HG02763 (cell line): ENCODE data around the gene CELA3A.
"Not testable (repeated sequence)": the region's sequence is repeated elsewhere in the genome, so short reads cannot be mapped to it uniquely, and the experiment has no call there.

Experiments
- ATAC-seq: cut with Tn5 transposase; IDR thresholded peaks from one replicate; pipeline ENCODE4 v1.9.1; 2021; ENCODE audit warnings: mild to moderate bottlenecking, moderate library complexity; ENCODE audit not compliant: unreplicated experiment

The CELA3A gene, protein sequence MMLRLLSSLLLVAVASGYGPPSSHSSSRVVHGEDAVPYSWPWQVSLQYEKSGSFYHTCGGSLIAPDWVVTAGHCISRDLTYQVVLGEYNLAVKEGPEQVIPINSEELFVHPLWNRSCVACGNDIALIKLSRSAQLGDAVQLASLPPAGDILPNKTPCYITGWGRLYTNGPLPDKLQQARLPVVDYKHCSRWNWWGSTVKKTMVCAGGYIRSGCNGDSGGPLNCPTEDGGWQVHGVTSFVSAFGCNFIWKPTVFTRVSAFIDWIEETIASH

GRCh38 chr1:22001409-22001808 lies at the start of gene CELA3A:
CELA3A (plus strand) TSS chr1:22001657; CDS start chr1:22001675, 18 bp downstream.
- no peak for ATAC-seq

- no peak for ATAC-seq
Observed at GRCh38 chr1:21952786-21953520, 48.5 kb upstream of the CELA3A start.

GRCh38 chr1:21955058-21955457 lies 46.4 kb upstream of the CELA3A start:
- ATAC-seq: no peak

DNA sequence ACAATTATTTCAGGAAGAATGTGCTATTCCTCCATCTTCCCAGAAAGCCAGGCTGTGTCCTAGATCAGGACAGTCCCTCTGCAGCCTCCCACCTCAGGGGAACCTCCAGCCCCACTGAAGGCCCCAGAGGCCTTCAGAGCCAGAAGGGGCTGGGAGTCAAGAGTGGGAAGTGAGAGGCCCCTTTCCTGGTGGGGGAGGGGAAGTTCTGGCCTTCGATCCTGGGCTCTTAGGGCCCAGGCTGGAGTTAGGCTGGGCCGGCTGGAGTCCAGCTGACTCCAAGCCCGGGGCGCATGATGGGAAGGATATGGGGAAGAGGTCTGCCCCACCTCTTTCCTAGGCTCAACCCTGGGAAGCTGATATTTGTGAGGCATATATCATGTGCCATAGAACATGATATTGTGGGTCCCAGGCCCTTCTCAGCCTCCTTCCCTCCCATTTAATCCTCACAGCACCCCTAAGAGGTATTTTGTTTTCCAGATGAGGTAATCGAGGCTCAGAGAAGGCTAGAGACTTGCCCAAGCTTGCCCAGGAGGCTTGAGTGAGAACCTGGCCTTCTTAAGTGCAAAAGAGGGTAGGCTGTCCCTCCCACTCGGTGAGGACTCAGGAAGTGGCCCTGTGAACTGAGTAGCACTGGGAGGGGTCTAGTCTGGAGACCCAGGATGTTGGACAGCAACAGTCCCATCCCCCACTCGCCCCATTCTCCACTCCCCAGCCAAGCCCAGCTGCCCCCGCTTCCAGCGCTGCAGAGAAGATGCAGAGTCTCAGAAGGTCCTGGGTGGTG lies 45.8 kb upstream of the CELA3A start:
- ATAC-seq: no peak

DNA sequence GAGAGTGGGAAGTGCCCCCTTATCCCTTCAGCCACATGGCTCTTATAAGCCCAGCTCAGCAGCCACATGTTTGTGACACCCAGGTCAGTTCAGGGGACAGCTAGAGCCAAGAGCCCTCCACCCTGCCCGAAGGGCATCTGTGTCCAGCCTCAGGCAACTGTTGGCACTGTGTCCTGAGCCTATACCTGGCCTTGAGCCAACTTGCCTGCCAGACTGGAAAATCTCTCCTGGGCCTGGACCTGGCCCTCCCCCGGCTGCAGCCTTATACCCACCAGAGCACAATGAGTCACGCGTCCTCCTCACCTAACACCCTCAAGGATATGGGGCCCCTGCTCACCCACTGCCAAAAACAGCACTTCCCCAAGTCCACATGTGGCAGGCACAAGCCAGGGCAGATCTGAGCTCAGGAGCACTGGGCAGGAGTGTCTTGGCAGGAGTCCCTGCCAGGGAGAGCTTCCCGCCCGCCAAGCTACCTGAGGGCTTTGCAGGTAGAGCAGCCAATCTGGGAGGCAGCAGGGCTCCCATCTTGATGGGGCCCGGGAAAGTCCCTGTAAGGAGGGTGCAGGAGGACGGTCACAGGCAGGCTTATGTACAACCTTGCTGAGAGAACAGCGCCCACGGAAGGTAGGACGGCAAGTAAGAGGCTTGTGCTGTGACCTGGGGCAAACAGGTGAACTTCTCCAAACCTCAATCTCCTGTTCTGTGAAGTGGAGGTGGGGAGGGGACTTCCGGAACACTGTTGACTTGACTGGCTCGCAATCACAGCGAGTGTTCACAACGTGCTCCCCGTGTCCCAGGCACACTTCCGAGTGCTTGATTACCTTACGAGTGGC lies 44.5 kb upstream of the CELA3A start:
- no peak for ATAC-seq

DNA sequence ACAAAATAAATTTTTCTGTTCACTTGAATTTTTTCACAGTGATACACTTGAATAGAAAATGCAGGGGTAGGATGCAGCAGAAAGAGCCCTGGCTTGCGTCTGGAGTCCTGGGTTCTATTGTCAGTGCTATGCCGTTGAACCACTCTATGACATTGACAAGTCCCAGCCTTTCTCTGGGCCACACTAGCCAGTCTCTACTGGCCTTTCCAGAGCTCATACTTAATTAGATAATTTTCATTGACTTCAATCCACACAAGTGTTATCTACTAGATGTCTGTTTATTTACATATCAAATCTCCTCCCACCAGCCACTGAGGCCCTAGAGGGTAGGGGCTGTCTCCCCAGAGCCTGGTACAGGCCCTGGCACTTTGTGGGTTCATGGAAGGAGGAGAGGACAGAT lies 40.1 kb upstream of the CELA3A start:
- ATAC-seq: no peak

GRCh38 chr1:21961799-21962198 lies 39.7 kb upstream of the CELA3A start:
- no peak for ATAC-seq

DNA sequence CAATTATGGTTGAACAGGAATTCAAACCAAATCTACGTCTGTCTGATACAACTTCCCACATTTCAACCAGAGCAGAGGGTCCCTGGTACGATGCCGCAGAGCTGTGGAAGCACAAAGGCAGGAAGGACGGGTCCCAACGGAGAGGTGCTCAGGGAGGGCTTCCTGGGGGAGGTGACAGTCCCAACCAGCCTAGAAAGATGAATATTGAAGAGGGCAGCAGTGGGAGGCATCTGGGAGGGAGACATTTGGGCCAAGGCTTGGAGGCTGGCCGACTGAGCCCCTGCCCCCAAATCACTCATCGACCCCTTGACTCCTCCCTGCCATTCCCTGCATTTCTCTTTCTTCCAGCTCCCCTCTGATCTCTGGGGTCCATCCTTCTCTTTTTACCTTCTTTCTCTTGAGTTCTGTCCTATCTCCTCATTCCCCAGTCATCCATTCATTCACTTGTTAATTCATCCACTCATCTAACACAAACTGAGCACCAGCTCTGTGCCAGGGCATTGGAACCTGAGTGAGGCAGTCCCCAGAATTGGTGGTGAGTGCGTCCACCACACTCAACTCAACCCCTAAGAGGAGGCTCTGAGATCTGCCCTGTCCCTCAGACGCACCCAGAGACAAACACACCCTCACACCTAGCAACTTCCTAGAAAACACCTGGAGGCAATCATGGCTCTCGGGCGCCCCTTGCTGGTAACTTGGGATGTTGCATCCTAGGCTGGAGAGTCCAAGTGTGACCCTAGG lies 37.8 kb upstream of the CELA3A start:
- ATAC-seq: no peak

- no peak for ATAC-seq
Observed at GRCh38 chr1:21966247-21967000, 35.0 kb upstream of the CELA3A start.

DNA sequence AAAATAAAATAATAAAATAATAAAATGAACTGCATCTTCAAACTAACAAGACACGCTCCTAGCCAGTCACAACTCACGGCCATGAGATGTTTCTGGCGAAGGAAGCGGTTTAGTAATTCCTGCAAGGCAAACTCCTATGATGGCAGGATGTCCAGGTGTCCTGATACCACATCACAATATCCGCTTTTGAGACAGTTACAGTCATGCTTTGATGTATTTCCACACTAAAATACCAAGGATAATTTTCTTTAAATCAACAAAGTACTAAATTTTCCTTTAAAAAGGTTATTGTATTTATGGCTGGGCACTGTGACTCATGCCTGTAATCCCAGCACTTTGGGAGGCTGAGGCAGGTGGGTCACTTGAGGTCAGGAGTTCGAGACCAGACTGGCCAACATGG lies 34.2 kb upstream of the CELA3A start:
- not testable (repeated sequence) for ATAC-seq

DNA sequence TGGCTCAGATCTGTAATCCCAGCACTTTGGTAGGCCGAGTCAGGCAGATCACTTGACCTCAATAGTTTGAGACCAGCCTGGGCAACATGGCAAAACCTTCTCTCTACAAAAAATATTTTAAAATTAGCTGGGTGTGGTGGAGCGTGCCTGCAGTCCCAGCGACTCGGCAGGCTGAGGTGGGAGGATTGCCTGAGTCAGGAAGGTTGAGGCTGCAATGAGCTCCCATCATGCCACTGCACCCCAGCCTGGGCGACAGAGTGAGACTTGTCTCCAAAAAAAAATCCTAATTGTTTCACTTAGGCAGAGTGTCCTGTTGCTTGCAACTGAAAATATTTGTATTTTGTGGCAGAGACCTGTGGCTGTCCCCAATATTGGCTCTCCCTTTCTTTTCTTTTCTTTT lies 32.4 kb upstream of the CELA3A start:
- not testable (repeated sequence) for ATAC-seq

DNA sequence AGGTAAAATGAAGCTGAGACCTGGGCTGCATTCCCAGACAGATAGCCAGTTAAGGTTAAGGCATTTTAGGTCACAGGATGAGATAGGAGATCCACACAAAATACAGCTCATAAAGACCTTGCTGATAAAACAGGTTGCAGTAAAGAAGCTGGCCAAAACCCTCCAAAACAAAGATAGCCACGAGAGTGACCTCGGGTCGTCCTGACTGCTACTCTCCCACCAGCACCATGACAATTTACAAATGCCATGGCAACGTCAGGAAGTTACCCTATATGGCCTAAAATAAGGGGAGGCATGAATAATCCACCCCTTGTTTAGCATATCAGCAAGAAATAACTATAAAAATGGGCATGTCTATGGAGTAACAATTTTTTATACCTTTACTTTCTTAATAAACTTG lies 30.9 kb upstream of the CELA3A start:
- not testable (repeated sequence) for ATAC-seq

DNA sequence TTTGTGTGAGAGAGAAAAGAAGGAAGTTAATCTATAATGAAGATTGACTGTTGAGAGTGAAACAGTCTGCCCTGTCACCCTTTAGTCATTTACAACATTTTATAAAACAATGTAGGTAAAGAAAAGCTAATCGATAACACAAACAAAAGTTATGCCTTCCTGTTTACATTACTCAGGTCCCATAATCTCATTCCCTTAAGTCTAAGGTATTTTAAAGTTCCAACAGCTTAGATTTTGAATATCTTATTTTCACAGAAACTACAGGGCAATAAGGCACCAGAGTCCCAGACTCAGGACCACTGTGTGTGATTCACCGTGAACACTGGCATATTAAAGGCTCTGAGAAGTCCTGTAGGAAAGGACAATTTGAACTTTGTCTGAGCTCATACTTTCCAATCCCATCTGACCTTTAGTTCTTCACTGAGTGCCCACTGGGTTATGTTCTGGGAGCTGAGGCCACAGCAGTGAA lies 28.4 kb upstream of the CELA3A start:
- not testable (repeated sequence) for ATAC-seq

- ATAC-seq: not testable (repeated sequence)
Observed at GRCh38 chr1:21973948-21974347, 27.5 kb upstream of the CELA3A start.

DNA sequence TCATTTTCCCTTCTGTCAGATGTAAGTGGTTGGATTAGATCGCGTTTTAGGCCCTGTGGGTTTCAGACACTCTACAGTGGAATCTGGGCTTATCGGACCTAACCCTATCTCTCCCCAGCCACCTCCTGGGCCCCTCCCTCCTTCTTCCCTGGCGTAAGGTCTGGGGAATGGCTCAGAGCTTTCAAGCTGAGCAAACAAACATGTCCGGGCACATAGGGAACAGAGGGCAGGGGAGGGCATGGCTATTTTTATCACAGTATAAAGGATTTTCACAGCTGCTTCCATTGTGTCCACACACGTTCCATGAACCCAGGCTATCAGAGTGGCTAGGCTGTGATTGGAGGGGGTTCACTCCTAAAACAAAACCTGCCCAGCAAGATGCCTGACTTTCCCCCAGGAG lies 26.8 kb upstream of the CELA3A start:
- not testable (repeated sequence) for ATAC-seq

DNA sequence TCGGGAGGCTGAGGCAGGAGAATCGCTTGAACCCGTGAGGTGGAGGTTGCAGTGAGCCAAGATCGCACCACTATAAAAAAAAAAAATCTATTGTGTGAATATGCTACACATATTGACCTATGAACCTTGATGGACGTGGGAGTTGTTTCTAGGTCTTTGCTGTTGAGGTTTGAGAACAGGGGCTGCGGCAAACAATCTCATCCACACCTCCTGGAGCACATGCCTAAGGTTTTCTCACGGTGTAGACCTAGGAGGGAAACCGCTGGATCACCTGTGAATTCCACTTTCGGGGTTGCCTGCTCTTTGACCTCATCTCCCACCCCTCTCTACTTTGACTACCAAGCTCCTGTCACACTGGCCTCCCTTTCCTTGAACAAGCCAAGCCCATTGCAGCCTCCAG lies 26.2 kb upstream of the CELA3A start:
- not testable (repeated sequence) for ATAC-seq

DNA sequence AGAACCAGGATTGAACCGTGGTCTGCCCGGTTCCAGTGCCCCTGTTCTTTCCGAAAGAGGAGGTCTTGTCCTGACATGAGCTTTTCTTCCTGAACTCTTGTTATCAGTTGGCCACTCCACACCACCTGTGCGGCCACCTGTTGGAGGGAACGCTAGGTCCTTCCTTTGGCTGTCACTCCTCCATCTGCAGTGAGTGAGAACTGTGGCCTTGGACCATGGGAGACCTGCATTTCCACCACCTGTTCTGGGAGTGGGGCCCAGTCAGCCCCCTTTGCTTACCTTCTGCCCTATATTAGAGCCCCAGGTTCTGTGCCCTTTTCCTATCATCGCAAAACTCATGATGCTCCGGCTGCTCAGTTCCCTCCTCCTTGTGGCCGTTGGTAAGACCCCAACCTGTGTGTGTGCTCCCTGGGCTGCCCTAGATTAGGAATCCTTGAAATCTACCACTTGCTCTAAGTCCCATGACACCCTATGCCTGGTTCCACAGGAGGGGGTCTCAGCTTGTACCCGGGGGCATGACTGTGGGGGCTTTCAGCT lies 24.7 kb upstream of the CELA3A start, which contains the start of gene CELA3B:
TSS of gene CELA3B (plus strand) at position 320 of the 537 bp plus-strand sequence. CDS start at position 338, 18 bp downstream.
- not testable (repeated sequence) for ATAC-seq

DNA sequence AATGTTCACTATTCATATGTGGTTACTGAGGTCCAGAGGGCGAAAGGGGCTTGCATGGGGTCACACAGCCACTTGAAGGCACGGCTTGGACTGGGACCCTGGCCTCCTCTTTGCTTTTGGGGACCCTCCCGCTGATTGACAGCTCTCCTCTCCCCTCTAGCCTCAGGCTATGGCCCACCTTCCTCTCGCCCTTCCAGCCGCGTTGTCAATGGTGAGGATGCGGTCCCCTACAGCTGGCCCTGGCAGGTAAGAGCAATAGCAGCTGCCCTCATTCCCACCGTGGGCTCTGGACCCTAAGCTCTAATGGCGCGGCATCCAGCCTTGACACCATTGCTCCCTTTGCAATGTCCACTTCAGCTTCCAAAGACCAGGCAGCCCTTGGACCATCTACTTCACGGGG lies 23.2 kb upstream of the CELA3A start:
- ATAC-seq: not testable (repeated sequence)
